ENCODE measurements around the gene RPP25L.

RPP25L gene

DNA sequence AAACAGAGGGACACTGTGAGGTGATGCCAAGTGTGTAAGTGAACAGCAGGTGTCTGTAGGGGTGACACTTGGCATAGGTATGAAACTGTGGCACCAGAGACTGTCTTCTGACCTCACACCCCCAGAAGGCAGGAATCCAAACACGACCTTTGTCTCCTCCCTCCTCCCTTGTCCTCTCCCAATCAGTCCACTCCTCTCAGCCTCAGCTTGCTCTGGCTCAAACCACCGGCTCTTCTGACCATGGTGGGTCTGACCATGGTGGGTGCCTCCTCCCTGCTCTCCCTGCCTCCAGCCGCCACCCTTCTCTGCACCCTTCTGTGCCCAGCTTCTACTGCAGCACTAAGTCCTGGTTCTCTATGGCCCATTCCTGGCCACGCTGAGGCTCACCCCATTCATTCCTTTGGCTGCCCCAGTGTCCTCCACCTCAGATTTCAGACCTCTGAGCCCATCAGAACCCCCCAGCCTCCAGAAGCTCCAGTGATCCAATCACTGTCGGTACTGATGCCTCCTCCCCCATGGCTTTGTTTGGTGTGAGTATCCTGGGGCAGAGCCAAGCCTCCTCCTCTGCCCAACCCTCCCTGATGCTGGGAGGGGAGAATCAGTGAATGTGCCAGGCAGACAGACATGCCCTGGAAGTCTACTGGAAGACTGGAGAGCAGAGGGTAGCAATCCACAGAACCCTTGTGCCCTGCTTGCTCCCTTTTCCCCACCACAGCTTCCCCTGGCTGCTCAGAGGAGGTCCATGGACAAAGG, 18.7 kb upstream of the RPP25L start:
- H3K4me3 ChIP-seq (ENCODE audit: low read length), result no peak overlapping the region
- peak; percentile 50 for DNase-seq (ENCODE audit: low read depth)
- TF ChIP-seq, protein P1, sequence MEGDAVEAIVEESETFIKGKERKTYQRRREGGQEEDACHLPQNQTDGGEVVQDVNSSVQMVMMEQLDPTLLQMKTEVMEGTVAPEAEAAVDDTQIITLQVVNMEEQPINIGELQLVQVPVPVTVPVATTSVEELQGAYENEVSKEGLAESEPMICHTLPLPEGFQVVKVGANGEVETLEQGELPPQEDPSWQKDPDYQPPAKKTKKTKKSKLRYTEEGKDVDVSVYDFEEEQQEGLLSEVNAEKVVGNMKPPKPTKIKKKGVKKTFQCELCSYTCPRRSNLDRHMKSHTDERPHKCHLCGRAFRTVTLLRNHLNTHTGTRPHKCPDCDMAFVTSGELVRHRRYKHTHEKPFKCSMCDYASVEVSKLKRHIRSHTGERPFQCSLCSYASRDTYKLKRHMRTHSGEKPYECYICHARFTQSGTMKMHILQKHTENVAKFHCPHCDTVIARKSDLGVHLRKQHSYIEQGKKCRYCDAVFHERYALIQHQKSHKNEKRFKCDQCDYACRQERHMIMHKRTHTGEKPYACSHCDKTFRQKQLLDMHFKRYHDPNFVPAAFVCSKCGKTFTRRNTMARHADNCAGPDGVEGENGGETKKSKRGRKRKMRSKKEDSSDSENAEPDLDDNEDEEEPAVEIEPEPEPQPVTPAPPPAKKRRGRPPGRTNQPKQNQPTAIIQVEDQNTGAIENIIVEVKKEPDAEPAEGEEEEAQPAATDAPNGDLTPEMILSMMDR (IDR thresholded peaks at IDR 0.05; ENCODE audit: insufficient read depth, low read depth, low read length, missing control alignments), result no peak

DNA sequence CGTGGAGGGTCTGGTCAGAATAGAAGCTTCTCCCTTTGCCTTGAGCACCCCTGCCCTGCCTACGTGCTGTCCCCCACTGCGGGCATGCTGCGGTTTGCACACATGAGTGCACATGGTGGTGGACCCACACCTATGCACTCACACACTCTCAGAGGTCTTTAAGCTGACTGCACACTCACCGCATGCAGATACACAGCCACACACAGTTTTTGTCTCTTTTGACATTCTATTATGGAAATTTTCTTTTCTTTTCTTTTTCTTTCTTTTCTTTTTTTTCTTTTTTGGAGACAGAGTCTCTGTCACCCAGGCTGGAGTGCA, 17.6 kb upstream of the RPP25L start:
- TF ChIP-seq, protein P1 (IDR thresholded peaks at IDR 0.05; ENCODE audit: insufficient read depth, low read depth, low read length, missing control alignments), result no peak
- DNase-seq (ENCODE audit: low read depth), result no peak
- H3K4me3 ChIP-seq (ENCODE audit: low read length), result no peak overlapping the region

DNA sequence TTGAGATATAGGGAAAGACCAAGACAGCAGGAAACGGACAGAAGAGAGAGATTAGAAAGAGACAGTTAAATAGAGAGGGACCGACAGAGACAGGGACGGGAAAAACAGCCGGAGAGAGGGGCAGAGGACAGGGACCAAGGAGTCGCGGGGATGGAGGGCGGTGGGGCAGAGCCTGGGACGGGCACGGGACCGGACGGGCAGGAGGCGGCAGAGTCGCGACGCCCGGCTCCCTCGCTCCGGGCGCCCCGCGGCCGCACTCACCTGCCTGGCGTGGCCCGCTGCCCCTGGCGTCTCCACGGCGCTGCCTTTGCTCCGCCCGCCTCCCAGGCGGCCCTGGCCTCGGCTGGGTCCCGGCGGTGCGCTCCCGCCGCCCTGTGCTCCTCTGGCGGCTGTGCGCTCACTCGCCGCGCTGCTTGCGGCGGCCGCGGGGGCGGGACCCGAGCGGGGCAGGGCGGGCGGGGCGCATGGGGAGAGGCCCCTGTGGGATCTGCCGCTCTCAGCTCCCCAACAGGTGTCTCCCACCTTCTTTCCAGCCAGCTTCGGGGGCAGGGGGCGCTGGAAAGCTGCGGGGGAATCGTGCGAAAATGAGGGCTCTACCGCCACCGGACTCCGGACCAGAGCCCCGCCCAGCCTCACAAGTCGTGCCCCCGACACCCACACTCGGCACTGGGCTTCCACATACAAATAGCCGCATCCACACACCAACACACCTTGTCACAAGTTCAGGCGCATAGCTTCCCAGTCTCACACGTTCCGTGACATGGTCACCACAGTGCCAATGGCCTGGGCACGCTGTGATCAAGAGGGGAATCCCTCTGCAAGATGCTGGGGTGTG, 17.0 kb upstream of the RPP25L start, which contains the start of gene ARID3C:
TSS of gene ARID3C (minus strand) at position 411 of the 835 bp plus-strand sequence. CDS start 1,052 bp downstream, outside the sequence.
- H3K4me3 ChIP-seq (ENCODE audit: low read length), result peak within 1 kb of the TSS; percentile 30
- peak; percentile 43 for DNase-seq (ENCODE audit: low read depth)
- TF ChIP-seq, protein P1 (IDR thresholded peaks at IDR 0.05; ENCODE audit: insufficient read depth, low read depth, low read length, missing control alignments), result no peak

DNA sequence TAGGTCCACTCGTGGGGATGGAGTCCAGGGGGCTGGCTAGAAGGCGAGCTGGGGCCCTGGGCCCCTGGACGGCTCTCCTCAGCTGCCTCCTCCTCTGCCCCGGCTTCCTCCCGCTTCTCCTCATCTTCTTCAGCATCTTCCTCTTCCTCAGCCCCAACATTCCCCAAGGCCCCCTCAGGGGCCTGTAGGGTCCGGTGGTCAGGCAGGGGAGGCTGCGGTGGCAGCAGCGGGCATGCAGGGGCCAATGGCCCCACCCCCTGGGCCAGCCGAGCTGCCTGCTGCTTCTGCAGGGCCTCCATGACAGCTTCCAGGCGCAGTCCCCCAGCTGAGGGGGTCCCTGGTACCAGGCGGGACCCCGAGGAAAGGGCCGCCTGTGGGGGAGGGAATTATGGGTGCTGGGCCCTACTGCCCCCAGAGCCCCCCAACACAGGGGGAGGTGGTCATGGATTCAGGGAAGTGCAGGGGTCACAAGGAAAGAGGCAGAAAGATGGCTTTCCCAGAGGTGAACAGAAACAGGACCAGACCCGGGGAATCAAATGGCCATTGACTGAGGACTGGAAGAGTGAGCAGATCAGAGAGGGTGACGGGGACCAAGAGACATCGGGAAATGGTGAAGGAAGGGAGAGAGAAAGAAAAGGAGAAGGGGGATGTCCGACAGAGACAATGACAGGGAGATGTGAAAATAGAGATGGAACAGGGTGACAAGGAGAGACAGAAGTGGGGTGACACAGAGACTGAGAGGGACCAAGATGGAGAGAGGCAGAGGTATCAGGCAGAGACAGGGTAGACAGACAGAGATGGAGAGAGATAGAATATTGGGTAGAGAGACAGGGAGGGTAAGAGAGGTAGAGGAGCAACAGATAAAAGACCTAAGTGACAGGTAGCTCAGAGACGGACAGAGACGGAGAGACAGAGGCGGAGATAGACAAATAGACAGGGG, 16.1 kb upstream of the RPP25L start:
- TF ChIP-seq, protein P1 (IDR thresholded peaks at IDR 0.05; ENCODE audit: insufficient read depth, low read depth, low read length, missing control alignments), result no peak
- no peak overlapping the region for H3K4me3 ChIP-seq (ENCODE audit: low read length)
- no peak for DNase-seq (ENCODE audit: low read depth)

DNA sequence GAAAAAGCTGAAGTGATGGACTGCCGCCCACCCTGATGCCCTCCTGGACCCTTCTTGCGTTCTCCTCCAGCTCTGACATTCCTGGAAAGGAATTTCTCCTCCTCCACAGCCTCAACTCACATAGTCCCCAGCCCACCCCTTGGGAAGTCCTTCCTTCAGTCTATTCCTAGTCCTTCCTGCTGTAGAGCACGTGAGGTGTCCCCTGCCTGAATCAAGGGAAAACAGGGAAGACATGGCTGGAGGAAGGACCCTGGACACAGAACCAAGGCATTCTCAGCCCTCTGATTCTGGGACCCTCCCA, 13.2 kb upstream of the RPP25L start:
- TF ChIP-seq, protein P1 (IDR thresholded peaks at IDR 0.05; ENCODE audit: insufficient read depth, low read depth, low read length, missing control alignments), result no peak
- DNase-seq (ENCODE audit: low read depth), result no peak
- H3K4me3 ChIP-seq (ENCODE audit: low read length), result no peak overlapping the region

DNA sequence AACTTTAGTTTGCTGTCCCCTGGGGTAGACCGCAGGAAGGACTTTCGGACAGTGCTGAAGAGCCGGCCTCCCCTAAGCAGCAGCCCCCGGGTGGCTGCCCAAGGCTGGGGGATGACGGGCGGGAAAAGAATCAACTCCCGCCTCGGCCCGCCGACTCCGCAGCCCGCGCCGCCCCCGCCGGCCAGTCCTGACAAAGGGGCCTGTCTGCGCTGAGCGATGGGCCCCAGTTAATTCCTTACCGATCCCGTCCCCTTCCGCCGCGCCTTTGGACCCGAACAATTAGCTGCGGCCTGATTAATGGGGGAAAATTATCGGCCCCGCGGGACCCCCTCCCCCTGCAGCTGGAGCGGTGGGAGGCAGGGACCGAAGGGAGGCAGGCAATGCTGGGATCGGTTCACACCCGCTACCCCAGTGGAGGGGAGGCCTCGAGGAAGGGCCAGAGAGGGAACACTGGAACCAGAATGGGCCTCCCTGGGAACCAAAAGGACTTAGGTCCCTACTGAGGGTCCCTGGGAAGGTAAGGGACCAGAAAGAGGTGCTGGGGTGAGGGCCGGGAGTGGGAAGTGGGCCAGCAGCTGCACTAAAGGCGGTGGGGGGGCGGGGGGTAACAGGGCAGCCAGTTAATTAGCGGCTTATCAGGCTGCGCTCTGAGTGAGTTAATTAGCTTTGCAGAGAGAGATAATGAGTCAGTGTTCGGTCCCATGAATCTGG, 12.7 kb upstream of the RPP25L start:
- TF ChIP-seq, protein P1 (IDR thresholded peaks at IDR 0.05; ENCODE audit: insufficient read depth, low read depth, low read length, missing control alignments), result no peak

More for the DNA sequence above, 12.7 kb upstream of the RPP25L start:
- no peak for DNase-seq (ENCODE audit: low read depth)
- H3K4me3 ChIP-seq (ENCODE audit: low read length), result no peak overlapping the region
